GM18867 (cell line): ENCODE results near the gene CTSS.

Experiments
- ATAC-seq: cut with Tn5 transposase; IDR thresholded peaks from one replicate; pipeline ENCODE4 v1.9.1; 2021; ENCODE audit warnings: mild to moderate bottlenecking, moderate library complexity; ENCODE audit not compliant: unreplicated experiment

The CTSS gene

GRCh38 chr1:150706091-150706490 is 59.5 kb downstream of the CTSS start:
- ATAC-seq: no peak

- ATAC-seq: peak; percentile 57
Observed at GRCh38 chr1:150703427-150703826, 62.2 kb downstream of the CTSS start.

- ATAC-seq: peak; percentile 98
Observed at GRCh38 chr1:150696995-150697927, 68.3 kb downstream of the CTSS start, which contains the start of gene GOLPH3L. Gene GOLPH3L (minus strand): TSS chr1:150697154. CDS start chr1:150694838, 2,316 bp downstream.

- ATAC-seq: no peak
Observed at GRCh38 chr1:150696590-150696989, 69.0 kb downstream of the CTSS start.

GRCh38 chr1:150696162-150696561 is 69.4 kb downstream of the CTSS start:
- no peak for ATAC-seq

GRCh38 chr1:150695561-150695960 is 70.0 kb downstream of the CTSS start:
- ATAC-seq: no peak

- ATAC-seq: no peak
Observed at GRCh38 chr1:150692720-150693119, 72.9 kb downstream of the CTSS start.

- no peak for ATAC-seq
Observed at GRCh38 chr1:150688763-150689162, 76.8 kb downstream of the CTSS start.

- ATAC-seq: no peak
Observed at GRCh38 chr1:150686275-150686674, 79.3 kb downstream of the CTSS start.

- ATAC-seq: peak; percentile 68
Observed at GRCh38 chr1:150683914-150684313, 81.7 kb downstream of the CTSS start.
